ENCODE results near the gene RGS3. TPM values are rescaled to one million over a fixed set of nuclear protein-coding genes. Genes with fewer than 3 reads are reported as not detected.

Gene RGS3
- 18.9 TPM for total RNA-seq (ENCODE audit: unreplicated experiment)
- long read RNA-seq, transcript RGS3-211 (5 exons, 2,155 nt) = major isoform, 12 of 15 reads
- long read RNA-seq, partial matches to known transcripts = 1 of 15 reads
- long read RNA-seq, other reads (novel, unspliced or antisense) = 1 of 15 reads

GRCh38 chr9:113463418-113464285, at the start of gene RGS3:
TSS of gene RGS3 (plus strand) at chr9:113463727. CDS start at chr9:113463803, 76 bp downstream.
- Mint-ChIP-seq H3K4me1 (ENCODE audit: low read depth, unreplicated experiment) (peaks cover 15% of the 10 kb centered on the region), H3K27me3 (ENCODE audit: unreplicated experiment) (peaks cover 7% of the 10 kb centered on the region), H3K4me3 (ENCODE audit: unreplicated experiment) (peak within 1 kb of the TSS; percentile 70), H3K9me3 (ENCODE audit: unreplicated experiment) (peaks cover 6% of the 10 kb centered on the region), H3K36me3 (ENCODE audit: unreplicated experiment) (no peaks in the 10 kb centered on the region), H3K27ac (ENCODE audit: unreplicated experiment) (peak within 1 kb of the TSS; percentile 38)
- peak; percentile 46 for DNase-seq
- no peak for TF ChIP-seq CTCF (IDR thresholded peaks at IDR 0.05; ENCODE audit: partially characterized antibody, unreplicated experiment)

- no peaks in the 10 kb centered on the region for H3K4me1 Mint-ChIP-seq (ENCODE audit: low read depth, unreplicated experiment)
- no peak overlapping the region for H3K4me3 Mint-ChIP-seq (ENCODE audit: unreplicated experiment)
- no peak for TF ChIP-seq CTCF (IDR thresholded peaks at IDR 0.05; ENCODE audit: partially characterized antibody, unreplicated experiment)
- H3K27ac Mint-ChIP-seq (ENCODE audit: unreplicated experiment) = no peak overlapping the region
- no peaks in the 10 kb centered on the region for H3K36me3 Mint-ChIP-seq (ENCODE audit: unreplicated experiment)
- DNase-seq = no peak
- no peaks in the 10 kb centered on the region for H3K9me3 Mint-ChIP-seq (ENCODE audit: unreplicated experiment)
- H3K27me3 Mint-ChIP-seq (ENCODE audit: unreplicated experiment) = no peaks in the 10 kb centered on the region
Measured at GRCh38 chr9:113416149-113416721, 47.3 kb upstream of the RGS3 start.

- H3K27me3 Mint-ChIP-seq (ENCODE audit: unreplicated experiment) = no peaks in the 10 kb centered on the region
- TF ChIP-seq CTCF (IDR thresholded peaks at IDR 0.05; ENCODE audit: partially characterized antibody, unreplicated experiment) = no peak
- H3K27ac Mint-ChIP-seq (ENCODE audit: unreplicated experiment) = no peak overlapping the region
- no peaks in the 10 kb centered on the region for H3K4me1 Mint-ChIP-seq (ENCODE audit: low read depth, unreplicated experiment)
- H3K9me3 Mint-ChIP-seq (ENCODE audit: unreplicated experiment) = no peaks in the 10 kb centered on the region
- H3K4me3 Mint-ChIP-seq (ENCODE audit: unreplicated experiment) = no peak overlapping the region
- no peaks in the 10 kb centered on the region for H3K36me3 Mint-ChIP-seq (ENCODE audit: unreplicated experiment)
- DNase-seq = no peak
Measured at GRCh38 chr9:113417370-113417769, 46.2 kb upstream of the RGS3 start.

- Mint-ChIP-seq H3K36me3 (ENCODE audit: unreplicated experiment) (peaks cover 3% of the 10 kb centered on the region), H3K27ac (ENCODE audit: unreplicated experiment) (no peak overlapping the region)
Measured at GRCh38 chr9:113421726-113422125, 41.8 kb upstream of the RGS3 start.

More at GRCh38 chr9:113421726-113422125, 41.8 kb upstream of the RGS3 start:
- no peak for DNase-seq
- Mint-ChIP-seq H3K4me3 (ENCODE audit: unreplicated experiment) (no peak overlapping the region), H3K4me1 (ENCODE audit: low read depth, unreplicated experiment) (no peaks in the 10 kb centered on the region), H3K9me3 (ENCODE audit: unreplicated experiment) (peaks cover 1% of the 10 kb centered on the region), H3K27me3 (ENCODE audit: unreplicated experiment) (no peaks in the 10 kb centered on the region)
- no peak for TF ChIP-seq CTCF (IDR thresholded peaks at IDR 0.05; ENCODE audit: partially characterized antibody, unreplicated experiment)
